GM18517 (cell line): ENCODE results near the gene CYP2F1.
"Not testable (repeated sequence)": the region's sequence is repeated elsewhere in the genome, so short reads cannot be mapped to it uniquely, and the experiment has no call there.

Source experiments
- ATAC-seq: cut with Tn5 transposase; IDR thresholded peaks from one replicate; pipeline ENCODE4 v1.9.1; 2021; ENCODE audit warnings: mild to moderate bottlenecking, moderate library complexity; ENCODE audit not compliant: unreplicated experiment

Gene CYP2F1

GRCh38 chr19:41114132-41114531 is at the start of gene CYP2F1:
Gene CYP2F1, plus strand, starts transcription at chr19:41114432. Its CDS starts 1,757 bp downstream, at chr19:41116189.
- no peak for ATAC-seq

- no peak for ATAC-seq
Observed at GRCh38 chr19:41064974-41065569, 49.2 kb upstream of the CYP2F1 start.

- no peak for ATAC-seq
Observed at GRCh38 chr19:41076286-41076685, 37.9 kb upstream of the CYP2F1 start.

DNA sequence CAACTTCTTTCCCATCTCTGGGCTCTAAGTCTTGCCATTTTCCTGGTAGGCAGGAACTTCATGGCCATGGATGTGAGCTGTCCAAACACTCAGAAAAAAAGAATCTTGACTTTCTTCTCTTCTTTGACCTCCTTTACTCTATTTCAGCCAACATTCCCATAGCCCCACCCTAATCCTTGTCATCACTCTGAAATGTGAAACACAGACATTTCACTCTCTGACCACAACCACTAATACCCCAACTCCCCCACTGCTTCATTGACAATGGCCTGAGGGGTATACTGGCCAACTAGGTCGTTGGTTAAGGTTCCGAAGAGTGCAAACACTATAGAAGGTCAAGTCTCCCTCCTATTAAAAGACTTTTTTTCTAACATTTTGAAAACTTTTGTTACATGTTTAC is 30.7 kb upstream of the CYP2F1 start:
- ATAC-seq = no peak

GRCh38 chr19:41085748-41086415 is 28.4 kb upstream of the CYP2F1 start:
- no peak for ATAC-seq

DNA sequence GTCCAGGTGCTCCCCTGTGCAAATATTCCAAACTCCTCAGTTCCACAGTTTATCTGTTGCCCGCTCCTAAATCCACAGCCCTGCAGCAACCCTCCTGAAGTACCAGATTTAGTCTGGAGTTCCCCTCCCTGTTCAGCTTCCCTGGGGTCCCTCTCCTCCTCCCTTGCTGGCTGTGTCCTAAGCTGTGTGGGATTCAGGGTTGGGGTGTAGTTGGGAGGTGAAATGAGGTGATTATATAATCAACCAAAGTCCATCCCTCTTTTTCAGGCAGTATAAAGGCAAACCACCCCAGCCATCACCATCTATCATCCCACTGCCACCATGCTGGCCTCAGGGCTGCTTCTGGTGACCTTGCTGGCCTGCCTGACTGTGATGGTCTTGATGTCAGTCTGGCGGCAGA is 26.1 kb upstream of the CYP2F1 start, which contains the start of gene CYP2A13:
Gene CYP2A13, plus strand, starts transcription at position 301 of the 400 bp plus-strand sequence. Its CDS starts 21 bp downstream, at position 322.
- no peak for ATAC-seq

DNA sequence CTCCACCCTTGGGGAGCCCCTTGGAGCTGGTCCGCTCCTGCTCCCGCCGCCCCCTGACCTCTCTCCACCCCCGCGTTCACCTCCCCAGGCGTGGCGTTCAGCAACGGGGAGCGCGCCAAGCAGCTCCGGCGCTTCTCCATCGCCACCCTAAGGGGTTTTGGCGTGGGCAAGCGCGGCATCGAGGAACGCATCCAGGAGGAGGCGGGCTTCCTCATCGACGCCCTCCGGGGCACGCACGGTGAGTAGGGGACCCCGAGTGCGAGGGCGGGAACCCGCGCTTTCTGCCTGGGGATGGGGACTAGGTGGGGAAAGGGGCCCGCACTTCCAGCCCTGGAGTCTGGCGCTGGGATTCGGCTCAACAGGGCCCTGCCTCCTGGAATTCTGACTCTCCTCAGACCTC is 24.3 kb upstream of the CYP2F1 start:
- no peak for ATAC-seq

GRCh38 chr19:41095703-41096102 is 18.5 kb upstream of the CYP2F1 start:
- ATAC-seq = no peak

DNA sequence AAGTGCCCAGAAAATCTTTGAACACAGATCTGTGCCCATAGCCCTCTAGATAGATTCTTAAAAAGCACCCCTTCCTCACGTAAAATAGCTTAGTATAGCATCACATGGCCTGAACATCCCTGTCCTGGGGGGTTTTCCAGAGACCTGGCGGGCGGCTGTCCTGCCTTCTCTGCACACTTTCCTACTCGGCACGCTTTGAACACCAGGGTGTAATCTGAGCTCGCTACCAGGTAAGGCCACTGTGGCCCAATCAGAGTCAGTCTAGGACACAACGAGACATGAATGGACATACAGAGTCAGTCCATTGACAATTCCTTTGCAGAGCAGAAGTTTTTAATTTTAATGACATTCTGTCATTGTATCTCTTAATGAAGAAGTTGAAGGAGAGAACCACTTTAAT is 17.9 kb upstream of the CYP2F1 start:
- no peak for ATAC-seq

DNA sequence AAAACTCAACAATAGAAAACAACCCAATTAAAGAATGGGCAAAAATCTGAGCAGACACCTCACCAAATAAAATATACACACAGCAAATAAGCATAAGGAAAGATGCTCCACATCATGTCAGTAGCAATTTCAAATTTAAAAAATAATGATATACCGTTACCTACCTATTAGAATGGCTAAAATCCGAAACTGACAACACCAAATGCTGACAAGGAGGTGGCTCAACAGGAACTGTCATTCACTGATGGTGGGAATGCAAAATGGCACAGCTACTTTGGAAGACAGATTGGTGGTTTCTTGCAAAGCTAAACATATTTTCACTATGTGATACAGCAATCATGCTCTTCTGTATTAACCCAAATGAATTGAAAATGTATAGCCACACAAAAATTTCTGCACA is 16.9 kb upstream of the CYP2F1 start:
- ATAC-seq = no peak

DNA sequence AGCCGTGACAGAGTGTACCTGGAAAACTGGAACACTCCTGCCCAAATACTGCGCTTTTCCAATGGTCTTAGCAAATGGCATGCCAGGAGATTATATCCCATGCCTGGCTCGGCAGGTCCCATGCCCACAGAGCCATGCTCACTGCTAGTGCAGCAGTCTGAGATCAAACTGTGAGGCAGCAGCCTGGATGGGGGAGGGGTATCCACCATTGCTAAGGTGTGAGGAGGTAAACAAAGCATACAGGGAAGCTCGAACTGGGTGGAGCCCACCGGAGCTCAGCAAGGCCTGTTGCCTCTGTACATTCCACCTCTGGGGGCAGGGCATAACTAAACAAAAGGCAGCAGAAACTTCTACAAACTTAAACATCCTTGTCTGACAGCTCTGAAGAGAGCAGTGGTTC is 15.5 kb upstream of the CYP2F1 start:
- ATAC-seq = no peak

- not testable (repeated sequence) for ATAC-seq
Observed at GRCh38 chr19:41102210-41102609, 12.0 kb upstream of the CYP2F1 start.

GRCh38 chr19:41106177-41106576 is 8.1 kb upstream of the CYP2F1 start:
- ATAC-seq = no peak

GRCh38 chr19:41111296-41111695 is 2.9 kb upstream of the CYP2F1 start:
- ATAC-seq = no peak

- ATAC-seq = no peak
Observed at GRCh38 chr19:41111750-41112295, 2.4 kb upstream of the CYP2F1 start.

DNA sequence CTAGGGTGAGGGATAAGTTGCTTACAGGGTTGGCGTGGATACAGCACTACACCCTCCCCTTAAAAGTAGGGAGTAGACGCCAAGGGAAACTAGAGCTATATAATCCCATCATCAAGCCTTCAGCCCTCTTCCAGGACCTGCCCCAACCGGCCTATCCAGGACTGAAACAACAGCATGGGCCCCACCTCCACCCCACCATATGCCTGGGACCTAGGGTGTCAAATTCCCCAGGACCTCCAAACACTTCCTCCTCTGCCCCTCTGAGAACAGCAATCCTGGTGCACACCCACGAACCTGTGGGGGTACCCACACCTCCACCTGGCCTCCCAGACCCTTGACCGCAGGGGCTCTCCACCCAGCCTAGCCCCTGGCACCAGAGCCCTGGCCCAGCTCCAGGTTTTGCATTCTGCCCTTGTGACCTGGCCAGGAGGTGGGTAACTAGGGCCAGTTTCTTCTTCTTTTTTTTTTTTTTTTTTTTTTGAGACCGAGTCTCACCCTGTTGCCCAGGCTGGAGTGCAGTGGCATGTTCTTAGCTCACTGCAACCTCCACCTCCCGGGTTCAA is 1.4 kb upstream of the CYP2F1 start:
- ATAC-seq = no peak

DNA sequence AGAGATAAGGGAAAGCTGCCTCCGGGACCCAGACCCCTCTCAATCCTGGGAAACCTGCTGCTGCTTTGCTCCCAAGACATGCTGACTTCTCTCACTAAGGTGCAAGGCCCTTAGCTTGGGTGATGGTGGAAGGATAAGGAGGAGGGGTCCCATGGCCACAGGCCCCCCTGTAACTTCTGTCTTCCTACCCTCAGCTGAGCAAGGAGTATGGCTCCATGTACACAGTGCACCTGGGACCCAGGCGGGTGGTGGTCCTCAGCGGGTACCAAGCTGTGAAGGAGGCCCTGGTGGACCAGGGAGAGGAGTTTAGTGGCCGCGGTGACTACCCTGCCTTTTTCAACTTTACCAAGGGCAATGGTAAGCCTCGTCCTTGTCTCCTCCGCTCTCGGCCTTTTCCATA is 2.0 kb downstream of the CYP2F1 start:
- no peak for ATAC-seq

DNA sequence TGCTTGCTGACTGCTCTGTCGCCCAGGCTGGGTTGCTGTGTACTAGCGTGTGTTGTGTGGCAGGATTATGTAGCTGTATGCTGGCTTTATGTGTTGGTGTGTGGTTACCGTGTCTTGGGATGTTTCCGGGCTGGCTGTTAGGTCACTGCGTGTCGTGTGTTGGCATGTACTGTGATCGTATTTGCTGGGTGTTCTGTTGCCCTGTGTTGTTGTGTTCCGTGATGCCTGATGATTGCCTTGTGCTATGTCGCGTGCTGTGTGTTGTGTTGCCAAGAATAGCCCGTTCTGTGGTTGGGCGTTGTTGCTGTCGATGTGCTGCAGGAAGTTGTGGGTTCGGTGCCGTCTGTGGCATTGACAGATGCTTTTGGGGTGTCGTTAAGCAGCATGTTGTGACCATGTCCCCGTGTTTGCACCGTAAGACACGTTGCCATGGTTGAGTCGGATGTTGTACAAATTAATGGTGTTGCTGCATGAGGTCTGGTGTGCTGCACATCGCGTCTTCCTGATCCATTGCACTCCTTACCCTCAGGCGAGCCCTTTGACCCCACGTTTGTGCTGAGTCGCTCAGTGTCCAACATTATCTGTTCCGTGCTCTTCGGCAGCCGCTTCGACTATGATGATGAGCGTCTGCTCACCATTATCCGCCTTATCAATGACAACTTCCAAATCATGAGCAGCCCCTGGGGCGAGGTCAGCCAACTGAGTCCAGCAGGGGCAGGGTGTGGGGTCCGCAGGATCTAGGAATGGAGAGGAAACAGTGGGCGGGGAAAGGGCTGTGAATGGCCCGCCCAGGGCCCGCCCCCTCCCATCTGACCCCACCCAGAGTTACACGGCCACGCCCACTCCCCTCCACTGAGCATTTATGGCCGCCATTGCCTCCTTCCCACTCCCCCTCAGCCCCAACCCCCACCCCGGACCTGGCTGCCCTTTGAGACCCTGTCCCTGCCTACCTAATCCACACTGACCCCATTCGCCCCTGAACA is 7.0 kb downstream of the CYP2F1 start:
- ATAC-seq = not testable (repeated sequence)

- ATAC-seq = not testable (repeated sequence)
Observed at GRCh38 chr19:41122846-41123245, 8.6 kb downstream of the CYP2F1 start.

DNA sequence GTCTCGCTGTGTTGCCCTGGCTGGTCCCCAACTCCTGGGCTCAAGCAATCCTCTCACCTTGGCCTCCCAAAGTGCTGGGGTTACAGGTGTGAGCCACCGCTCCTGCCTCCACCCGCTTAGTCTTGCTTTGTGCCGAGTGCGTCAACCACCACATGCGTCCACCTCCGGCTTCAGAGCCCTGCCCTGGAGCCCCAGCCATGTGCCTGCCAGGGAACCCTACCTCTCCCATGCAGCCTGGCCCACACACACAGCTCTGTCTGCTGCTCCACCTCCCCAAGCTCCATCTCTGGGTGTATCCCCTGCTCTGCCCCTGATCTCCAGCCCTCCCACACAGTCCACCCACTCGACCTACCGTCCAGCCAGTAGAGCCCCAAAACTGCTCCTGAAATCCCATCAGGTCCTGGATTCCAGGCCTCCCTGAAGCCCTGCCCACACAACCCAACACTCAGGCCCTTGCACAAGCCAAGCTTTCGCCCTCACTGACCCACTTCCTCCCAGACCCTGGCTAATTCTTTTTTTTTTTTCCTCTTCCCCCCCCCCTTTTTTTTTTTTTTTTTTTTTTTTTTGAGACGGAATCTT is 9.6 kb downstream of the CYP2F1 start:
- ATAC-seq = no peak
